HG03565 (cell line): ENCODE data around the gene CEACAM16.

ENCODE experiments used
- ATAC-seq: cut with Tn5 transposase; IDR thresholded peaks from one replicate; pipeline ENCODE4 v1.9.1; 2021; ENCODE audit warnings: mild to moderate bottlenecking, moderate library complexity; ENCODE audit not compliant: unreplicated experiment

Gene CEACAM16

DNA sequence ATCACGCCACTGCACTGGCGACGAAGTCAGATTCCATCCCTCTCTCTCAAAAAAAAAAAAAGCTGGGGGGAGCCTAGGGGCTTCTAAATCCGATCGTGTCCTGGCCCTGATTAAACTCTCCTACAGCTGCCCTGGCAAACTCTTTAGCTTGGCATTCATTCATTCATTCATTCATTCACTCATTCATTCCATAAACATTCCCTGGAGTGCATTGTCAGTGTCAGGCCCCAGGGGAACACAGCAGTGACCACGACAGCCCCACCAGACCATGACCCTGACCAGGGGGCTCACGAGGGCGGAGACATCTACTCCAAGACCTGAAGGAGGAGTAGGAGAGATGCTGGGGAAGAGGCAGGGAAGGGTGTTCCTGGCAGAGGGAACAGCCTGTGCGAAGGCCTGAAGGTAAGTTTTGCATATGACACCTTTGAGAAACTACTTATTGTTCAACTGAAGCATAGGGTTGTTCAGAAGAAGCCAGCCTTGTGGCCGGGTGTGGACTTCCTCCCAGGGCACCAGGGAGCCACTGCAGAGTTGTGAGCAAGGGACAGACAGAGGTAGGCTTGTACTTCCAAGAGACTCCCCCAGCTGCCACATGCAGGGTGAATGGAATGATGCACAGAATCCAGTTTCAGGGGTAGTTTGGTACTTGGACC, 24.5 kb downstream of the CEACAM16 start:
- ATAC-seq = peak; percentile 14

DNA sequence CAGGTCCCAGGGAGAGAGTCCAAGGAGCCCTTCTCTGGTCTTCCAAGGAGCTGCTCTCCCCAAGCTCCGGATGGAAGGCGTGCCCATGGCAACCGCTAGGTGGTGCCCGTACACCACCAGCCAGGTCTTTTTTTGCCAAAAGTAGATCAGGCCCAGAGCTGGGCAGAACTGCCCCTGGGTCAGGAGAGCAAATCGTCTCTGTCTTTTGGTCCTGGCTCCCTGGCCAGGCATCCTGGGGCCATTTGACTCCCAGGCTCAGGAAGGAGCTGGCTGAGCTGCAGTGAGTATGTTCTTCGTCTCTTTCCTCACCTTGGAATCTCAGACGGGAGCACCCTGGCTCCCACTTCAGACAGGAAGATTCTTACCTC, 25.0 kb downstream of the CEACAM16 start:
- ATAC-seq = peak; percentile 51

DNA sequence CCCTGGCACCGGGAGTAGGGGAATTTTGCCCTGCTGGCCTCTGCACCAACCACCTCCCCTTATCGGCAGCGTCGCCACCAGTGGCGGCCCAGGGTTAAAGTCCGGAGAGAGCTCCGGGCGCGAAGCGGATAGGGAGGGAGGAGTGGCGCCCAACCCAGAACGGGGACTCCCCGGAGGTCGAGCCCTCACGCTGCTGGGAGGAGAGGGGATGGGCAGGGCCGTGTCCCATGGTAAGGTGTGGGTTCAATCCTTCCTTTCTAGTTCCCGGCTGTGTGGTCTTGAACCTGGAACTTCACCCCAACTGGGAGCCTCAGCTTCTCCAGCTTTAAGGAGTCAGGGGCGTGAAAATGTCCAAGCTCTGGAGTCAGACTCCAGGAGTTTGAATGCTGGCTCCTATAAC, 26.3 kb downstream of the CEACAM16 start:
- no peak for ATAC-seq

DNA sequence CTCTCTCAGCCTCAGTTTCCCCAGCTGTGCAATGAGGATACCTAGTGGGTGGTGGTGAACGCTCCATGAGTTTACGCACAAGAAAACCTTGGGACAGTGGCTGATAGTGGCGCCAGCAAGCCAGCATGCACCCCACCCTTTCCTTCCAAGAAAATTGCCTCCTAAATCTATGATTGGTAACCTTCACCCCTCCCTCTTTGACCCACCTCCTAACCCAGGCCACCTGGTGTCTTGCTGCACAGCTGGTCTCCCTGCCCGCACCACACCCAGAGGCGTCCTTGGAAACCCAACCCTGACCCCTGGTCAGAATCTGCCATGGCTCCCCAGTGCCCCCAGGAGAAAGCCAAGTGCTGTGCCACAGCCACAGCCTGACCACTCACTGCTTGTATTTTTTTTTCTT, 26.7 kb downstream of the CEACAM16 start:
- ATAC-seq = no peak

DNA sequence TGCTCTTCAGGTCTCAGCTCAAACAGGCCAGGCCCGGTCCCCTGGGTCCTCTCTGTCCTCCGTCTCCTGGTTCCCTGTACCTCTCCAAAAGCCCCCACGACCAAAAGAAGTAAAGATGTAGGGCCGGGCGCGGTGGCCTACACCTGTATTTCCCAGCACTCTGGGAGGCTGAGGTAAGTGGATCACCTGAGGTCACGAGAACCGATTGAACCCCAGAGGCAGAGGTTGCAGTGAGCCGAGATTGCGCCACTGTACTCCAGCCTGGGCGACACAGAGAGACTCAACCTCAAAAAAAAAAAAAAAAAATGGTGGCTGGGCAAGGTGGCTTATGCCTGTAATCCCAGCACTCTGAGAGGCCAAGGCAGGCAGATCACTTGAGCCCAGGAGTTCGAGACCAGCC, 27.5 kb downstream of the CEACAM16 start:
- ATAC-seq = no peak

DNA sequence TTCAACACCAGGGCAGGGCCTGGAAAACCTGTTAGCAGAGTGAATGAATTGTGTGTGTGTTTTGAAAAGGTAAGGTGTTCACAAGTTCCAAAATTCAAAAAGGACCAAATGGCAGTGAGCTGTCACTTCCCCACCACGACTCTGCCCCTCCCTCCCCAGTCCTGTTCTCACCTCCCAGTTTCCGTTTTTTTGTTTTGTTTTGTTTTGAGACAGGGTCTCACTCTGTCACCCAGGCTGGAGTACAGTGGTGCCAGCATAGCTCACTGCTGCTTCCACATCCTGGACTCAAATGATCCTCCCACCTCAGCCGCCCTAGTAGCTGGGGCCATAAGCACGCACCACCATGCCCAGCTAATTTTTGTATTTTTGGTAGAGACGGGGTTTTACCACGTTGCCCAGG, 29.2 kb downstream of the CEACAM16 start:
- ATAC-seq = no peak

DNA sequence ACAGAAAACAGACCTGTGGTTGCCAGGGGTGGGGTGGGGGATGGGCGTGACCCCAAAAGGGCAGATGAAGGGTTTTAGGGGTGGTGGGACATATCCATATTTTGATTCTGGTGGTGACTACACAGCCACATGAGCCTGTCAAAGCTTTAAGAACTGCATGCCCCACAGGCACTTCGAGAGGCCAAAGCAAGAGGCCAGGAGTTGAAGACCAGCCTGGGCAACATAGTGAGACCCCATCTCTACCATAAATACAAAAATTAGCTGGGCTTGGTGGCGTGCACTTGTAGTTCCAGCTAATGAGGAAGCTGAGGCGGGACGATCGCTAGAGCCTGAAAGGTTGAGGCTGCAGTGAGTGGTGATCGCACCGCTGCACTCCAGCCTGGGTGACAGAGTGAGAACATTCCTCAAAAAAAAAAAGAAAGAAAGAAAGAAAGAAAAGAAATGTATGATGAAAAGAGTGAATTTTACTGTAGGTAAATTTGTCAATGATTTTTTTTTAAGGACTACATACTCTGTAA, 30.6 kb downstream of the CEACAM16 start:
- ATAC-seq = no peak

DNA sequence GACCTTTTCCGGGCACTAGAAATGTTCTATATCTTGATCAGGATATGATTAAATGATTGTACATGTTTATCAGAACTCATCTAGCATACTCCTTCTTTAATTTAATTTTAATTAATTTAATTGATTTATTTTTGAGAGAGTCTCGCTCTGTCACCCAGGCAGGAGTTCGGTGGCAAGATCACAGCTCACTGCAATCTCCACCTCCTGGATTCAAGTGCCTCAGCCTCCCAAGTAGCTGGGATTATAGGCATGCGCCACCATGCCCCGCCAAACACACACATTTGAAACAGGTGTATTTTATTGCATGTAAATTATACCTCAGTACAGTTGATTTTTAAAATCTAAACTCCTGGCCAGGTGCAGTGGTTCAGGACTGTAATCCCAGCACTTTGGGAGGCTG, 32.1 kb downstream of the CEACAM16 start:
- no peak for ATAC-seq

DNA sequence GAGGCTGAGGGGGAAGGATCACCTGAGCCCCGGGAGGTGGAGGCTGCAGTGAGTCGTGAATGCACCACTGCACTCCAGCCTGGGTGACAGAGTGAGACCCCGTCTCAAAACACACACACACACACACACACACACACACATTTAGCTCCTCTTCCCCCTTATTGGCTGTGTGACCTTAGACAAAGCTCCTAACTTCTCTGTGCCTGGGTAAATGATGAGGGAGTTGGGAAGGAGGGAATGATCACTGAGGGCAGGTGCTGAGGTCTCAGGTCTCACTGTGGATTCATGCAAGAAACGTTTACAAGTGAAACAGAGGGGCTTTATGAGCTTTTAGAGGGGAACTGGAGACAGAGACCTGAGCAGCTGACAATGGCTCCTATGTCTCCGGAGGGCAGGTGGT, 32.7 kb downstream of the CEACAM16 start:
- no peak for ATAC-seq

DNA sequence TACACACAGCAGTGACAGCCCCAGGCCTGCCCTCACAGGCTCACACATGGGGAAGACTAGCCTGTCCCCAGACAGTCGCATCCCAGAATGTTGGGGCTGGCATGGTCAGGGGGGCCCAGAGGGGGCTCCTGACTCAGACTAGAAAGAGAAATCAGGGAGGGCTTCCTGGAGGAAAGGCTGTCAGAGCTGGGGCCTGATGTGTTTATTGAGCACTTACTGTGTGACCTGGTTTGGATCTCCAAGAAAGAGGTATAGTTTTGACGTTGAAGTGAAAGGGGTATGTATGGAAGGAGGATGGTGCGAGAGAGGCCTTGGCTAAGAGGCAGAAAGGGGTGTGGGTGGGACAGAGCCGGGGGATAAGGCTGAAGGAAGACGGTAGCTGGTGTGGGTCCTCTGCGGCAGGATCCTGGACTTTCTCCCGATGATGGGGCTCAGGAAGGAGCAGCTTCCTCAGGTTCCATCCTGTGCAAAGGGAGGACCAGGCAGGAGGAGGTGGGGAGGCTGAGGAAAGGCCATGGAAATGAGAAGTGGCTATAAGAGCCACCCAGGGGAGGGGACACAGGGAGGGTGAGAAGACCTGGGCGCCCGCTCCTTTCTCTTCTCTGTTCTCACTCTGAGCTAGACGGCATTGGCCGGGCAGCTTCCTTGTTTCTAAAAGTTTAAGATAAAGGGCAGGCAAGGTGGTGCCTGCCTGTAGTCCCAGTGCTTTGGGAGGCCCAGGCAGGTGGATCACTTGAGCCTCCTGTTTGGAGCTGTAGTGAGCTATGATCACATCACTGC, 33.5 kb downstream of the CEACAM16 start:
- no peak for ATAC-seq

DNA sequence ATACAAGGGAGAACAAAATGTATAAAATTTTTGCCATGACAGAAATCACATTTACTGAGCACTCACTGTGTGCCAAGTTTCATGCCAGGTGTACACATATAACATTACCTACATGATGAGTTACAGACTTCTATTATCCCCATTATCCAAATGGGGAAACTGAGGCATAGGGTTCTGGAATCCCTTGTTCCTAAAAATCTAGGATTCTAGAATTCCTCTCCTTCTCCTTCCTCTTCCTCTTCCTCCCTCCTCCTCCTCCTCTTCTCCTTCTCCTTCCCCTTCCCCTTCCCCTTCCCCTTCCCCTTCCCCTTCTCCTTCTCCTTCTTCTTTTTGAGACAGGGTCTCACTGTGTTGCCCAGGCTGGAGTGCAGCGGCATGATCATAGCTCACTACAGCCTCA, 35.4 kb downstream of the CEACAM16 start:
- no peak for ATAC-seq

DNA sequence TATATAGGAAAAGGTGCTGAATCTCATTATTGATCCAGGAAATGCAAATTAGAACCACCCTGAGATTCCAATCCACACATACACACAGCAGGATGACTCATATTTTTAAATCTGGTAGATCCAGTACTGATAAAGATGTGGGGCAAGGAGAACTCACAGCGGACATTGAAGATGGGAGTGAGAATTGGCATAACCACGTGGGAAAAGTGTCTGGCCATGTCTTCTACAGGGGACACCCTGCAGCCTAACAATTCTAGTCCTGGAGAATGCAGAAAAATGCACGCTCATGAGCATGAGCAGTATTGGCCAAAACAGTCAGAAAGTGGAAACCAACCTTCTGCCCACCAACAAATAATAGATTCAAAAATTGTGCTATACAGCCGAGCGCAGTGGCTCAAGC, 36.1 kb downstream of the CEACAM16 start:
- ATAC-seq = no peak

DNA sequence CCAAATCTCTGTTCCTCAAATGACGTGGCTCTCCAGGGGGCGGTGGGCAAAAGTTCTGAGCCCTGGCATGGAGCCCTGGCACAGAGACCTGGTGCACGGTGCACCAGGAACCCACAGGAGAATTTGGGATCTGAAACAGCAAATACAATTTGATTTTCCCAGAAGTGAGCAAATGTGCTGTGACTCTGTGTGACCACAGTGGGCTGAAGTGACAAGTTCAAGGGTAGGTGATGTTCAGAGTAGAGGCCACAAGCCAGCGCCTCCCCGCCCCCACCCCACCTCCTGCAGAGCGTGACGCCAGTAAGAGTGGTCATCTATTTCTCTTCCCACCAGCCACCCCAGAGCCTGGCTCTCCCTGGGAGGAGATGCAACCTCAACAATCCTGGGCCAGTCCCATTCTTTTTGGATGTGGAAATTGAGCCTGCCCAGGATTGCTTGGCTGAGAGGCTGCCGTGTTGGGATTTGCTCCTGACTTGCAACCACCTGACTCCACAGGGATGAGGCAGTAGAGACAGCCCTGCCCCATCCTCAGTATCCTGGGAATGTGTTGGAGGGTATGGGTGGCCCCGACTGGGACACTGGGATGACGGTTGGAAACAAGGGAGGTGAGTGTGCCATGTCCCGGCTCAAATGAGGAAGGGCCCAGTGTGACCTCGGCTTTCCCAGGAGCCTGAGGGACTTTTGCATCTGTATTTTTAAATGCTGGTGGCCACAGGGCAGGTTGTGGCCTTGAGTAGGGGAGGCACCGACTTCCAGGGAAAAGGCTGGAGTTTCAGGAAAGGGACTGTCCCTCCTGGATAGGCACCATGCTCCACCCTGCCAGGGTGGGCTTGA, 38.5 kb downstream of the CEACAM16 start:
- ATAC-seq = no peak

DNA sequence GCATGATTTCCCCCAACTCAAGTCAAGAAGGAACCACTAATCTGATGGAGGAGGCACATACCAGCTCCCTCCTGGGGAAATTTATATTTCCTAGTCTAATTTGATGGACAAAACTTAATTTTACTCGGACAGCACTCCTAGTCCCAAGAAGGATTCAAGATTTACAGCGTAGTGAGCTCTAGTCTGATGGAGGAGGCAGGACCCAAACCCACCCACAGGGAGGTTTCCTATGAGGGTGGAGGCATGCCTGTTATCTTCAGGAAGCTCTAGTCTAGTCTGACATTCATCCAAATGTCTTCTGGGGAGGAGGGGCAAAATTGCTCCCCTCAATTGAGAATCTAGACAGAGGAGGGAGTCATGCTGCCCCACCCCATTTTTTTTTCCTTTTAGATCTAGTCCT, 39.2 kb downstream of the CEACAM16 start:
- ATAC-seq = no peak

DNA sequence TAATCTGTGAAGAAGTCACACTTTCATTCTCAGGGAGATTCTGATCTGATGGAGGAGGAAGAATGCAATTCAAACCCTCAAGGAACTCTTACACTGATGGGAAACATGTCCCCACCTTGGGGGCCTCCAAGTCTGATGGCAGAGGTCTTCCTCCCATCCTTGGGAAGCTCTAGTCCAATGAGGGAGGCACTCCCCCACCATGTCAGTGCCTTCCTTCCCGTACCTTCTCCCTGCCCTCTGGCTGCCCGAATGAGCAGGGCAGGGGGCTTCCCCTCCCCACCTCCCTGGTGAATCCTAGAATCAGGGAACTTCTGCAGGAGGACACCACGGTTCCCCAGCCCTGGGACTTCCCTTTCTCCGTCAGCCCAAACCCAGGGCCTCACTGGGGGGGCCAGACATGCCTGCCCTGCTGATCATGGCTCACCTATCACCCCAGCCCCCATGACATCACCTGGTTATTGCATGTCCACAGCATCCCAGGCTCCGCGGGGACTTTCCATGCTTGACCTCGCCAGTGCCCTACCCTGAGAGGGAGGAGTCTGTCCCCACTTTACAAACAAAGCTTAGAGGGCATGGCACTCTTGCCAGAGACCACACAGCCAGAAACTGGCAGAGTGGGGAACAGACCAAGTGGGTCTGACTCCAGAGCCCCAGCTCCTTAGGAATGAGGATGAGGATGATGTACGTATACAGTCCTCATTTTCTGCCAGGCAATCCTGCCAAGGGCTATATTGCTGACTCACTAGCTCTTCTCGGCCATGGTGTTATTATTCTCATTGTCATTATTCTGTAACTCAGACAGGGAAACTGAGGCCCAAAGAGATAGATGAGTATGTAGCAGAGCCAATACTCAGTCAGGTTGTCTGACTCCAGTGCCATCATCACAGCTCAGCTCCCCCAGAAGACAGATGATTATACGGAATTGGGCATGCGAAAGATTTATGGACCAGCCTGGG, 39.9 kb downstream of the CEACAM16 start:
- ATAC-seq = no peak

DNA sequence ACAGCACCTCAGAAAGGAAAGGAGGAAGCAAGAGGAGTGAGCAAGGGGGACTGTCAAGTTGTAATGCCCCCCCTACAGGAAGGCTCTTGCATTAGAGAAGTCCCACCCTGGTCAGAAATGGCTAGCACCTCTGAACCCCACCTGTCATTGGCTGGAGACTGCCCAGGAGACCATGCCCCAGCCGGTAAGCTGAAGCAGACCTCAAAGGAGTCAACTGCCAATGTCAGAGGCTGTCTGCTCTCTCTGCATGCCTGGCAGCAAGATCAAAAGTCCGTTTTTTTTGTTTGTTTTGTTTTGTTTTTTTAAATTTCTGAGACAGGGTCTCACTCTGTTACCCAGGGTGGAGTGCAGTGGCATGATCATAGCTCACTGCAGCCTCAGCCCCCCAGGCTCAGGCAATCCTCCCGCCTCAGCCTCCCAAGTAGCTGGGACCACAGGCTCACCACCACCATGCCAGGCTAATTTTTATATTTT, 41.4 kb downstream of the CEACAM16 start:
- no peak for ATAC-seq

DNA sequence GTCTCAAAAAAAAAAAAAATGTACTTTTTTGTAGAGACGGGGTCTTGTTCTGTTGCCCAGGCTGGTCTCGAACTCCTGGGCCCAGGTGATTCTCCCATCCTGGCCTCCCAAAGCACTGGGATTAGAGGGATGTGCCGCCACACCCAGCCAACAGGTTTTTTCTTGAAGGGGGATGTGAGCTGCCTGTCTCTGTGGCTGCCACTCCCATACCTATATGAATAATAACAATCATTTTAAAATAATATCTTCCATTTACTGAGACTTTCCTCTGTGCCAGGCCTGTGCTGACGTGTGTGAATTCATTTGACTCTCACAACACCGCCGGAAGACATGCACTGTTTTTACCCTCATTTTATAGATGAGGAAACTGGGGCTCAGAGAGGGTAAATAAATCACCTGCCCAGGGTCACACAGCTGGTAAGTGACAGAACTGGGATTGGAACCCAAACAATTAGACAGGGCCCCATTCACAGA, 42.3 kb downstream of the CEACAM16 start:
- no peak for ATAC-seq

DNA sequence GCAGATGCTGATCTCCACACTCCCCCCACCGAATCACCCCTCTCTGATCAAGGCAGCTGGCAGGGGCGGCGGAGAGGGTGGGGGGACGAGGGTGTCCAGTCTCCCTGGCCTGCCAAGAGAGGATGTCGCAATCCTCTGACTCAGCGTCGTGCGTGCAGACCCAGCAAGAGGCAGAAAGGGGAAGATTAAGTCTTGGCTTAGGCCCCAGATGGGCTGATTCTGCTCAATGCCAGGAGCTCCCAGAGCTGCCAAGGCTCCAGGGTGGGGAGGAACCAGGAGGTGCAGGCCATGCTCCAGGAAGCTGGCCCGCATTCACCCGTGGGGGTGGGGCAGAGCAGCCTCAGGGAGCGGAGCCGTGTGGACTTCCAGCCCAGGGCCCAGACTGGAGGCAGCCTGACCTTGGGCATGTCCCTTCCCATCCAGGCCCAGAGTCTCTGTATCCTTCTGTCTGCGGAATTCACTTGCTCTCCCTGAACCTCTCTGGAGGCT, 42.9 kb downstream of the CEACAM16 start:
- ATAC-seq = no peak

DNA sequence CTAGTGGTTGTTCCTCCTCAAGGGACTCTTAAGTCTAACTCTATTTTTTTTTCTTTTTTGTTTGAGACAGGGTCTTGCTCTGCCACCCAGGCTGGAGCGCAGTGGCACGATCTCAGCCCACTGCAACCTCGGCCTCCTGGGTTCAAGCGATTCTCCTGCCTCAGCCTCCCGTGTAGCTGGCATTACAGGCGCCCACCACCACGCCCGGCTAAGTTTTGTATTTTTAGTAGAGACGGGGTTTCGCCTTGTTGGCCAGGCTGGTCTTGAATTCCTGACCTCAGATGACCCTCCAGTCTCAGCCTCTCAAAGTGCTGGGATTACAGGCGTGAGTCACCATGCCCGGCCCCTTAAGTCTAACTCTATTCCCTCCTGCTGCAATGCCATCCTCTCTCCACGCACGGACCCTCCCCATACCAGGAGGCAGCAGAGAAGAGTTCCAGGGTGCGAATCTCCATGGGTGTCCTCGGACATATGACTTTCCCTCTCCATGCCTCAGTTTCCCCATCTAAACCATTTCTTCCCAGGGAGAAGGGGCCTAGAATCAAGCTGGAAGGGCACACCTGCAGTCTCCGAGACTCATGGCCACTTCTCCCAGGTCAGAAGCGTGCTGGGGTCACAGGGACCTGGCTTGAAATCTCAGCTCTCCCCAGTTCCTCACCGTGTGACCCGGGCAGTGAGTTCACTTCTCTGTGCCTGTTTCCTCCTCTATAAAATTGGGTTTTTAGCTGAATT, 43.5 kb downstream of the CEACAM16 start:
- ATAC-seq = no peak
